Hindlimb muscle (tissue), 1 donor: Measurements from ENCODE around the gene ILKAP. TPM values are rescaled to one million over a fixed set of nuclear protein-coding genes. Genes with fewer than 3 reads are reported as not detected.
A peak's percentile ranks its signal among the peaks of the same experiment; 100 is the strongest.

ENCODE experiments used
- DNase-seq: peaks from one replicate; pipeline ENCODE4 v3.0.0-alpha.2; 2013
- polyA plus RNA-seq: library from polyadenylated mRNA; unstranded; fragments of 120-200 nt; gene quantifications from one replicate; pipeline ENCODE4 v1.2.1, GENCODE V29; 2013; ENCODE audit not compliant: insufficient read length

Gene ILKAP
- polyA plus RNA-seq, 1 donor: 36.4 TPM

DNA sequence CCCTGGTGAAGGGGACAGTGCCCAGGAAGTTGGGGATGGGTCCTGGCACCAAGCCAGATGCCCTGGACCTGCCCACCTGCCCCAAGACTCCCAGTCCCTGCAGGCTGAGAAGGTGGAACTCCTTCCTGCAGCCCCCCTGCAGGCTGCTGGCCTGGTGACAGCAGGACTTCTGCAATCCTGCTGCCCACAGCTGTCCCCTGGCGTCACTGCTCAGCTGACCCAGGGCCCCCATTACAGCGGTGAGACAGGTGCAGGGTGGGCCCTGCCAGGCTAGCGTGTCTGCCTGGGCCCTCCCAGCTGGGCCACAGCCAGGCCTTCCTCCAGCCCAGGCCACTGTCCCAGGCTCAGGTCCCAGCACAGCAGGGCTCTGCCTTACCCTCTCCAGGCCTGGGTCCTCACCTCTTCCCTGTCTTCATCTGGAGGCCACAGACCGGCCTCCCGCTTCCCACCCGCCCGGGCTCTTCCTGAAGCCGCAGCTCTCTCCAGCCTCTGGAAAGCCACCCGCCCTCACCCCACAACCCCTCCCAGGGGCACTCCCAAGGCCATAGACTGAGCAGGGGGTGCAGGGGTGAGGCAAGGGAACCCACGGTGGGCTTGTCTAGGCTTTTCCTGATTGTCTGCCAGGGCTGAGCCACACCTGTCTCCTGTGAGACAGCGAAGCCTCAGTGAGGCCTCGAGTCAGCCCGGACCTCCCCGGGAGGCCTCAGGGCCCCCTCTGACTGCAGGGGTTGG, 53.5 kb downstream of the ILKAP start:
- DNase-seq: peak; percentile 62

DNA sequence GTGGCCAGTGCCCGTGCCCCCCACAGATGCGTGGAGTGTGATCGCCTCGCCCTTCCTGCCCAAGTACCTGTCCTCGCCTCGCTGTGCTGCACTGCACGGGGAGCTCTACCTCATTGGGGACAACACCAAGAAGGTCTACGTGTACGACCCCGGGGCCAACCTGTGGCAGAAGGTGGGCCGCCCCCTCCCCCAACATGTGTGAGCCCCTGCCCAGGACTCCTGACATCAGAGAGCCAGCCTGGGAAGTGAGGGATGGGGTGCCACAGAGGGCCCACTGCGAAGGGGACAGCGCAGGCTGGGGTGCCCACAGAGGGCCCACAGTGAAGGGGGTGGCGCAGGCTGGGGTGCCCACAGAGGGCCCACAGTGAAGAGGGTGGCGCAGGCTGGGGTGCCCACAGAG, 54.5 kb downstream of the ILKAP start:
- DNase-seq: no peak

DNA sequence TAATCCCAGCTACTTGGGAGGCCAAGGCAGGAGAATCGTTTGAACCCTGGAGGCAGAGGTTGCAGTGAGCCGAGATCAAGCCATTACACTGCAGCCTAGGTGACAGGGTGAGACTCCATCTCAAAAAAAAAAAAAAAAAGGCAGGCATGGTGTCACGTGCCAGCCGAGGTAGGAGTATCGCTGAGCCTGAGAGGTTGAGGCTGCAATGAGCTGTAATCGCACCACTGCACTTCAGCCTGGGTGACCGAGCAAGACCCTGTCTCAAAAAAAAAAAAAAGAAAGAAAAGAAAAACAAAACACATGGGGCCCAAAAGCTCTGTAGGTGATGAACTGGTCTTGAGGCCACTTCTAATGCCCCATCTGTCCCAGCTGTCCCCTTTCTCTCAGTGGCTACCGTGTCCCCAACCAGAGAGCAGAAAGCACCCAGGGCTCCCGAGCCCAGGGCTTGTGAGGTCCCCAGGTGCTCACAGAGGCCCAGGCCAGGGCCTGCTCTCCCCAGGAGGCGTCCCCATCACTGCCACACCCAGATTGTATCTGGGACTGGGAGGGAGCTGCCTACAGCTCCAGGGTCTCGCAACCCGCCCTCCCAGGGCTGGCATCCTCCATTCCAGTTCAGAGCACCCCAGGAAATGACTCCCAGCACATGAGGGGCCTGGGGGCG, 56.5 kb downstream of the ILKAP start:
- DNase-seq: no peak

DNA sequence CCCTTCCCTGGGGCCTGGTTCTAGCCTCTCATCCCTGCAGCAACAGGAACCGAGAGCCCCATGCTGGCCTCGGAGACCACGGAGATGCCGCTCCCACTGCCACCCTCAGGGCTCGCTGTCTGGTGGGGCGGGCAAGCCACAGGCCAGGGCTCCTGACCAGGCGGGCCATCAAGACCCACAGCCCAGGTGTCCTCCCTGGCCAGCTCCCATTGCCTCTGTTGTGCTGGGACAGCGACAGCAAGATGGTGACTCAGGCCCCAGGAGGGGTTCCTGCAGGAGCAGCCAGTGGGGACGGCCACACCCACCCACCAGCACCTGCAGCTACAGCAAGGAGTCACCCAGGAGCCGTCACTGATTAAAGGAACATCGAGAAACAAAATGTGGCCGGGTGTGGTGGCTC, 57.6 kb downstream of the ILKAP start:
- DNase-seq: no peak

DNA sequence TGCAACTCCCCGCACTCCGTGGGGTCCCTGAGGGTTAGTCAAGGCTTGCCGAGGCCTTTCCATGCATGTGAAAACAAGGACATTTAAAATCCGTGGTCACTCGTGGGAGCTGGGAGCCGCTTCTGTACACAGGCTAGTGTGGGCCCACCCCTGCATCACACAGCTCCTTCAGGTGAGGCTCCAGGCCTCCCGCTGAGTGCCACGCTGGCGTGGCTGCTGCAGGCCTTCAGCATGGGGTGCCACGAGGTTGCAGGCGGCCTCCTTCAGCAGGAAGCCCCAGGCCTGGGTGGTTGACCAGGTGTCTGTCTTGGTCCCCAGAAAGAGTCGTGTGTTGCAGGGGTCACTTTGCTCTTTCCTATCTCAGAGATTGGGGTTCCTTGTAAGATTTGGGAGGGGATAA, 58.4 kb downstream of the ILKAP start:
- no peak for DNase-seq

DNA sequence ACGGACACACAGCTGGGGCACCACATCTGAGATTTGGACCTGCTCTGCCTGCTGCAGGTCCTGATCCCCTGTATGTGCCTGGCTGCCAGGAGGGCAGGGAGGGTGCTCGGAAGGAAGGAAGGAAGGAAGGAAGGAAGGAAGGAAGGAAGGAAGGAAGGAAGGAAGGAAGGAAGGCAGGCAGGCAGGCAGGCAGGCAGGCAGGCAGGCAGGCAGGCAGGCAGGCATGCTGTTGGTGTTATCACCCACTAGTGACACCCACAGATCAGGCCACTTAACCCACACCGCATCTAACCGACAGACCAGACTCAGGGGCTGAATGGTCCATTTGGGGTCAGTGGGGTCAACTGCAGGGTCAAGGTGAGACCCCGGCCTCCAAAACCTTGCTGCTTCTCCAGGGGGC, 59.2 kb downstream of the ILKAP start:
- no peak for DNase-seq

DNA sequence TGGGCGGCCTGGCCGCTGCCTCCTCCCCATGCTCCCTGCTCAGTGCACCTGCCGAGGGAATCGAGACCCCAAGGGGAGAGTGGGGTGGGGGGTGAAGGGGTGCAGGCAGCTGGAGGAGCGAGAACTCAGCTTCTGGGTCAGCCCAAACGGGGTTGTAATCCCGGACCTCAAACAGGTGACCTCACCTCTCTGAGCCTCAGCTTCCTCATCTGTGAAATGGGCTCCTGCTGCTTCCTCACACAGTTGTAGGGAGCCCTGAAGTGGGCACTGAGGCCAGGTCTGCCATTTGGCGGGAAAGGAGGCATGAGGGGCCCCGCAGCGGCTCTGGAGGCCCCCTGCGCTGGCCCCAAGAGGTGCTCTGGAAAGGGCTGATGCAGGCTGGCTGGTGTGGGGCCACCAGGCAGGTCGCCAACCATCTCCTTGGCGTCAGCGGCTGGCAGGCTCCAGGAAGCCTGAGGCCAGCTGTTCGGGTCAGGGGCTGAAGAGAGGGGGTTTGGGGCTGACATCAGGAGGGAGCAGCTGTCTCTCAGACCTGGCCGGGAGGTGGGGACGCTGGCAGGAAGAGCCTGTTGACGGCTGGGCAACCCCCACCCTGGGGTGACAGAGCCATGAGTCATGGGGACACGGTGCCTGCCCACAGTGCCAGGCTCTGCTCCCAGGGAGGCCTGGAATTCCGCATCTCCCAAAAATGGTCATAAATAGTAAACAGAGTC, 60.1 kb downstream of the ILKAP start:
- DNase-seq: peak; percentile 38

DNA sequence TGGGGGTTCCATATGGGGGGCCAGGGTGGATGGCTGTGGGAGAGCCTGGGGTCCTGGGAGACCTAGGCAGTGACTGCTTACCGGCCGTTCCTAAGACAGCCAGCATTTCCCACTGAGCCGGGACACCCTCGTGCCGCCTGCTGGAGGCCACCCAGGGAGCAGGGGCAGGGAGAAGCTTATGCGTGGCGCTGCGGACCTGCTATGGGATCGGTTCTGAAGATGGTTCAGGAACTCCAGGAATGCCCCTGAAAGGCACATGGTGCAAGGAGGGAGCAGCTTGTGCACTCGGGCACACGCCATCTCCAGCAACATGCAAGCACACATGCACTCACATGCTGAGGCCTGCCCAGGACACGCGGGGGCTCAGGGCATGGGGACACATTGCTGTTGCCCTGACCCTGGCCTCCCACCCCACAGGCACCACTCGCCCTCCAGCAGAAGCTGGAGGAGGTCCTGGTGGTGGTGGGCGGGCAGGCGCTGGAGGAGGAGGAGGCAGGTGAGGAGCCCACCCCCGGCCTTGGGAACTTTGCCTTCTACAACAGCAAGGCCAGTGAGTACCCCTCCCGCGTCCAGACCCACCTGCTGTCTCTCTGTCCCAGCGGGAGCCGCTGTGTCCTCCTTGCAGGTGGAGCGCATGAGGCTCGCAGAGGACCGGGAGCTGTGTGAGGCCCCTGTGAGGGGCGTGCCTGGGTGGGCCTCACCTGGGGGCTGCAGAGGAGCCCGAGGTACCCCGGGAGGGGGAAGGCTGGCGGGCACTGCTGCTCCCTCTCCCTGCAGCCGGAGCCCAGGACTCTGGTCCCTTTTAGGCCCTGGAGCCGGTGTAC, 60.9 kb downstream of the ILKAP start:
- DNase-seq: no peak

DNA sequence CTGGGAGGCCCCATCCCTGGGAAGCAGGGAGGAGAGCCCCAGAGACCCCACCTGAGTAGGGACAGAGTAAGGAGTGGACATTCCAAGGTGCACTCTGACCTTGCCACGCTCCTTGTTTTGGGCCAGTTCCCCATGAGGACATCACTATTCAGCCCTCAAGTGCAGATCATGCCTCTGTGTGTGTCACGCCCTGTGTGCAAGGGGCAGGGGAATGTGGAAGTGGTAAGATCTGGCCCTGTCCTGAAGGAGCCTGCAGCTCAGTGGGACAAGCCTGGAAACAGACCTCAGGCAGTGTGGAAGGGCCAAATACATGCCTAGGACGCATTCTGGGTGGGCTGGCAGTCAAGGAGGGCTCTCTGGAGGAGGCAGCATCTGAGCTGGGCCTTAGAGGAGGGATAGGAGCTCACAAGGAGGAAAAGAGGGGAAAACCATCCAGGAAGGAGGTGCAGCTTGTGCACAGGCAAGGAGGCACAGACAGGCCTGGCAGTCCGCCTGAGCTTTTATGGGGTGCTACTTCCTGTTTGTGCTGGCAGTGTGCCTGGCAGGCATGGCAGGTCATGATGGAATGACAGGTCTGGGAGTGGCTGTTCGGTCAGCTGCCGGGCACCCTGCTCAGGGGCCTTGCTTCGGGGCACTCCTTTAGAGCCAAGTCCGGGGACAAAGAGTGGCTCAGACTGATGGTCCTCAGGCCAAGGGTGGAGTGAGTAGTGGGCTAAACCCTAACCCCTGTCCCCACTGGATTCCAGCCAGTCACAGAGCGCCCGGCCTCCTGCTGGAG, 61.8 kb downstream of the ILKAP start:
- DNase-seq: no peak

DNA sequence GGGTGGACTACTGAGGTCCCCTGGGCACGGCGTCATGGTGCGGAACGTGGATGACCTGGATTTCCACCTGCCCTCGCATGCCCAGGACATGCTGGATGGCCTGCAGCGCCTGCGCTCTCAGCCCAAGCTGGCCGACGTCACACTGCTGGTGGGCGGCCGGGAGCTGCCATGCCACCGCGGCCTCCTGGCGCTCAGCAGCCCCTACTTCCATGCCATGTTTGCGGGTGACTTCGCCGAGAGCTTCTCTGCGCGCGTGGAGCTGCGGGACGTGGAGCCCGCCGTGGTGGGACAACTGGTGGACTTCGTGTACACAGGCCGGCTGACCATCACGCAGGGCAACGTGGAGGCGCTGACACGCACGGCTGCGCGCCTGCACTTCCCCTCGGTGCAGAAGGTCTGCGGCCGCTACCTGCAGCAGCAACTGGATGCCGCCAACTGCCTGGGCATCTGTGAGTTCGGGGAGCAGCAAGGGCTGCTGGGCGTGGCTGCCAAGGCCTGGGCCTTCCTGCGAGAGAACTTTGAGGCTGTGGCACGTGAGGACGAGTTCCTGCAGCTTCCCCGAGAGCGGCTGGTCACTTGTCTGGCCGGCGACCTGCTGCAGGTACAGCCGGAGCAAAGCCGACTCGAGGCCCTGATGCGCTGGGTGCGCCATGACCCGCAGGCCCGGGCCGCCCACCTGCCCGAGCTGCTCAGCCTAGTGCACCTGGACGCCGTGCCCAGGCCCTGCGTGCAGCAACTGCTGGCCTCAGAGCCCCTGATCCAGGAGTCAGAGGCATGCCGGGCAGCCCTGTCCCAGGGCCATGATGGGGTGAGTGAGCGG, 62.6 kb downstream of the ILKAP start:
- no peak for DNase-seq

DNA sequence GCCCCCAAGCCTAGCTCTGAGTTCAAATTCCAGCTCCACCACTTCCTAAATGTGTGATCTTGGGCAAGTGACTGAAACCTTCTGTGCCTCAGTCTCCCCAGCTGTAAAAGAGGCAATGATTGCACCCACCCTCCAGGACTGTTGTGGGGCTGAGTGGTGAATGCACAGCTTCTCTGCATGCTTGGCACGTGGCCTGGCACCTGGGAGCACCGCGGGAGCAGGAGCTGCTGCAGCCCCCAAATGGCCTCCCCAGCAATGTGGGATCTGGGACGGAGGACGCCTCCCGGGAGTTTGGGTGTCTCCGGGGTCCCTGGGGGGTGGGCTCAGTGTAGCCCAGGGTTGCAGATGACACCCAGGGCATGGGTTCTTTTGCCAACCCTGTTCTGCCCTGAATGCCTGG, 63.5 kb downstream of the ILKAP start:
- no peak for DNase-seq

DNA sequence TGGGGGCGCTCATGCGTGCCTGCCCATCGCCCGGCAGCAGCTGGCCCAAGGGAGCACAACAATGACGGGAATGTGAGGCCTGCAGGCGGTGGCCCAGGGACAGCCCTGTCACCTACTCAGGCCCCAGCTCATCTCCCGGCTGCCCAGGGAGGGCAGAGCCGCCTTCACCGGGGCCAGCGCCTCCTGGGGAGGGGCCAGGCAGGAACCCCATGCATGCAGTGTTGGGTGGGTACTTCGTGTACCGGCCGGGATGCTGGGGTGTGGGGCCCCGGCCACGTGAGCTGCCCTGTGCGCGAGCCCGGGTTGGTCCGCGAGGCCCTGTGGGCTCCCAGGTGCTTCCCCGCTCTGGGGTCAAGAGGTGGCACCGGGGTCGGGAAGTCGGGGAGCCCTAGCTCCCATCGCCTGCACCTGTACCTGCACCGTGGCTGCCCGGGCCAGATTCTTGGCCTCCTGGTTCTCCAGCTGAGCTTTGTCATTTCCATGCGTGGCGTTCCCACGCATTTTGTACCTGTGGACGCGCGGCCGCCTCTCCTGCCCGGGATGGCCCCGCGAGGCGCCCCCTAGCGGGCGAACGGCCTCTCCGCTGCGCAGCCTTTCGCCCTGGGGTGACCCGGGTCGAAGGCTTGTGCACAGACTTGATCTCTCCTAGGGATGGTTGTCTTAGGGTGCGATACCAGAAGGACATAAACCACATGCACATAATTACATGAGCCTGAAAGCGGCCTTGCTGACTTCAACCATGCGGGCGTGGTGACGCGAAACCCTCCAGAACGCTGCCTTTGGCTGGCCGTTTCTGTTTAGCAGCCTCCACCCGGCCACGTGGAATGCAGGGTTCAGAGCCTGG, 64.1 kb downstream of the ILKAP start:
- DNase-seq: no peak

DNA sequence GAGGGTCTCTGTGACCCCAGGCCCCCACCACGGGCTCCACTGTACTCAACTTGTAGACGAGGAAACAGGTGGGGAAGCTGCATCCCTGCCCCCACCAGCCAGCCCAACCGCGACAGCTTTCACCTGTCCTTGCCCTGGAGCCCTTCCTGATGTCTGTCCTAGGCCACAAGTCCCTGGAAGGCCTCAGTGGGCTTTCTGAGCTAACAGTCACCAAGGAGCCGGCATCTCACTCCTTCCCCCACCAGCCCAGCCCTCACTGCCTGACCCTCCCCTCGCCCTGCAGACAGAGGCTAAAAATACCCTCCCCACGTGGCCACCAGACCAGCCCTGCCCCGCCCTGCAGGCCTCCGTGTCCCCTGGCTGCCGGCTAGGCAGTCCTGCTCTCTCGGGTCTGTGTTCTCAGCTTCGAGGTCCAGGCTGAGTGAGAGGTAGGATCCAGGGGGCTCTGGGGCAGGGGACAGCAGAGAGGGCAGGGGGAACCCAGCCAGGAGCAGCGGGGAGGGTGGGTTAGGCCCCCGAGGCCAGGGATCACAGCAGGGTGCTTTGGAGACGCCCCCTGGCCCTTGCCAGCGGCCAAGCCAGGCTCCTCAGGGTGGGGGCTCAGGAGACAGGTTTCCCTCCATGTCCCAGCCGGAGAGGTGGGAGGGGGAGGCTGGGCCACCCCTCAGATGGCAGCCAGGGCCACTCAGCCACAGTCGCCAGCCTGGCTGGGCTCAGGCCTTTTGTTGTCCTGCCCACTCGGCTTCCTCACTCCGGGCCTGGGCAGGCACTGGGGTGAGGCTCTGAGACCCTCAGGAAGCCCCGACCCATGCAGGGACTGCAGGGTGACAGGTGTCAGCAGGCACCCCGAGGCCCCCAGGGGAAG, 64.9 kb downstream of the ILKAP start, which contains the start of gene KLHL30:
KLHL30 (plus strand) TSS at position 338 of the 865 bp plus-strand sequence. CDS start 2,087 bp downstream, outside the sequence.
- no peak for DNase-seq

DNA sequence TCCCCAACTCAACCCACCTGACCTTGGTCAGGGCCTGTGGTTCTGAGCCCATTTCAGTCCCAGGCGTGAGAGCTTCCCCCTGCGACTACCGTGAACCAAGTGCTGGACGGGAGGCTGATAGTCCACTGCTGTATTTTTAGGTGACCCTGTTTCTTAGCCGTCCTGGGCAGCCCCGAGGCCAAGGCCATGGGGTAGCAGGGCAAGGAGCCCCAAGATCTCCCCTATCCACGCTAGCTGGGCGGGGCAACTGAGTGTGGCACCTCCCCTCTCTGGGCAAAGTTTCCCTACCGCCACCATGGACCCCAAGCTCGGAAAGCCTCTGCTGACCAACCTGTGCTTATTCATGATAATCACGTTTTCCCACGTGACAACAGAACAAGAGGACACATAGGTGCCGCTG, 65.6 kb downstream of the ILKAP start:
- DNase-seq: no peak

DNA sequence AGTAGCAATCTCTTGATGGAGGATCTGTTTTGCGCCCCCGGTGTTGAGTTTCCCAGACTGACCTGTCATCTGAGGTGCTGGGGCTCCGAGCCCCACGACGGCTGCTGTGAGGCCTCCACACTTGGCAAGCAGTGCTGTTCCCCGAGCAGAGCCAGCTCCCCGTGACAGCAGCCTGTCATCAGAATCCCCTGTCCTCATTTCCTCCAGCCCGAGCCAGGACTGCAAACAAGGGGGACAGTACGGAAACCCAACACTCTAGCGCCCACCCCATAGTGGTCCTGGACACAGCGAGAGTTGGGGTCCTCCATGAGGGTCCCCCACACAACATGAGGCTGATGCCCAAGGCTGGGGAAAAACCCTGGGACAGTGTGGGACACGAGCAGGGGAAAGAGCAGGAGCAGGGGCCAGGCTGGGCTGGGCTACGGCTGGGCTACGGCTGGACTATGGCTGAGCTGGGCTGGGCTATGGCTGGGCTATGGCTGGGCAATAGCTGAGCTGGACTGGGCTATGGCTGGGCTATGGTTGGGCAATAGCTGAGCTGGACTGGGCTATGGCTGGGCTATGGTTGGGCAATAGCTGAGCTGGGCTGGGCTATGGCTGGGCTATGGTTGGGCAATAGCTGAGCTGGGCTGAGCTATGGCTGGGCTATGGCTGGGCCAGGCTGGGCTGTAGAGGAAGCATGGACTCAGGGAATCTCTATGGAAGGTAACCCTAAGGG, 66.5 kb downstream of the ILKAP start:
- DNase-seq: no peak

DNA sequence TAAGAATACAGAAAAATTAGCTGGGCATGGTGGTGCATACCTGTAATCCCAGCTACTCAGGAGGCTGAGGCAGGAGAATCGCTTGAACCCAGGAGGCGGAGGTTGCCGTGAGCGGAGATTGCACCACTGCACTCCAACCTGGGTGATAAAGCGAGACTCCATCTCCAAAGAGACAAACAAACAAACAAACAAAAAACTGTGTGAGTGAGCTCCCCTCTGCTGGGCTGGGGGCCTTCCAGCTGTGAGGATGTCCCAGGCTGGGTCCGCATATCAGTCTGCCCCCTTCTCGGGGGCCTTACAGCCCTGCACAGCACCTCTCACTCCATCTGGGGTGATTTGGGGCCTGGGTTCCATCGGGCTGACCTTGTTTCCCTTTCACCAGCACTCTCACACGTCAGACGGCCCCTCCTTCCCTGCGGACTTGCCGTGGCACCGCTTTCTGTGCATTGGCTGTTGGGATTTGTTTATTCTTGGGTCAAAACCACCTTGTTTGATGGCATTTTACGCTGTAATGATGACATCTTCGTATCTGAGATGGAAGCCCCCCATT, 67.8 kb downstream of the ILKAP start:
- no peak for DNase-seq

DNA sequence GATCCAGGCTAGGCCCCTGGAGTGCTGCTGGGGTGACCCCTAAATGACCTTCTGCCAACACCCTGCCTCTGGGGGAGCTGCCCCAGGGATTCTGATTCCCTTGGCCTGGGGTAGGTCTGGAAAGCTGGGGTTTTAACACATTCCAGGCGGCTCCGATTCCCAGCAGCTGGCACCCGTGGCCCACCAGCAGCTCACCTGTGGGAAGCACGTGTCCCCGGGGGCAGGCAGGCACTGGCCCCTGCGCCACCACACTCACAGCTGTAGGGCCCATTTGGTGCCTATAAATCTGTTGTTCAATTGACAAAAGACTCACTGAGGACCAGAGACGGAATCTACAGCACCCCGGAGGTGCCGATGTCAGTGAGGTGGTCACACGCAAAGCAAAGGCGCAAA, 69.1 kb downstream of the ILKAP start:
- no peak for DNase-seq
